Subcutaneous adipose tissue (tissue), 4 donors: ENCODE results near the gene THYN1. TPM values are rescaled to one million over a fixed set of nuclear protein-coding genes. Genes with fewer than 3 reads are reported as not detected.

Experiments used
- CTCF ChIP-seq: fragments of 450-650 bp; IDR thresholded peaks from one replicate; pipeline ENCODE4 v1.5.1; 2016; ENCODE audit warnings: low read depth, mild to moderate bottlenecking, control low read depth, antibody characterized with exemption, moderate library complexity
- total RNA-seq, 4 donors: library from RNA; depleted of rRNA; stranded (reverse); fragments of >200 nt; gene quantifications; one replicate each; pipeline ENCODE4 v1.1.0, GENCODE V29; 2016

Gene THYN1
- total RNA-seq, 4 donors from 2014 or later: 48.9 to 124 (median 56.4) TPM

- no peak for TF ChIP-seq CTCF
These were observed 28.2 kb downstream of the THYN1 start for GRCh38 chr11:134224710-134225664.

DNA sequence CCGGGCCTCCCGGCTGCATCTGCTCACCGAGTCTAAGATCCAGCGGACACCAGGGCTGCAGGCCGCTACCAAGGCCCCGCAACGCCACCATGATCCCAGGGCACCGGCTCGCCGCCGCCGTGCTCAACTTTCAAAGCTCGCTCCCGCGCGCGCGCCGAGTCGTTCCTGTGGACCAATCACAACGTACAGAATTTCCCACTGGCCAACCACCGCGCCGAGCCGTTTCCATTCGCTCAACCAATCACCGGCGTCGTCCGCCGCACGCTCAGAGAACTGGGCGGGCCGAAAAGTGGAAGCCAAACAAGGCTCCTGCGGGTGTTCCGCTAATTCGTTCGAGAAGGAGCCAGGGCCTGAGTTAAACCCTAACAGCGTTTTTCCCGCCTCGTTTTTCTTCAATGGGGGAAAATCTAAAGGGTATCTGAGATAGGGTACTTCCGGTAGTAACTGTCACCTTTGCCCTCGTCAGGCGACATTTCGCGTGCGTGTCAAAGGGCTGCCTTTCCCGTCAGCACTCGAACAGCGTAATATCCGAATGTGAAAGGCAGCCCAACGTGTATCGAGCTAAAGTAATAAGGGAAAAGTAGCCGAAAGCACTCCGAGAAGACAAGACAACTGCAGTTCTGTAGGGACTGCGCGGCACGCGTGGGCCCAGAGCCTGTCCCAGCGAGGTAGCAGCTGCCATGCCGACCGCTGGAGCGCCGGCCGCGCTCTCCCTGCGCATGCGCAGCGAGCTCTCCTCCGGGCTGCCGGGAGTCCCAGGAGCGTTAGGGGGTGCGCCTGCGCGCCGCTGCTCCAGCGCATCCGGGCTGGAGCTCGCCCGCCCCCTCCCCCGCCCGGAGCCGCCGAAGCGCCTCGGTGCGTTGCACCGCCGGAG is 29.1 kb downstream of the THYN1 start, which contains the start of the genes NCAPD3 and VPS26B:
NCAPD3 (minus strand) TSS at position 132 of the 874 bp plus-strand sequence; CDS start at position 91, 41 bp downstream.
VPS26B (plus strand) TSS at position 836 of the 874 bp plus-strand sequence. CDS start 452 bp downstream, outside the sequence.
- no peak for TF ChIP-seq CTCF

DNA sequence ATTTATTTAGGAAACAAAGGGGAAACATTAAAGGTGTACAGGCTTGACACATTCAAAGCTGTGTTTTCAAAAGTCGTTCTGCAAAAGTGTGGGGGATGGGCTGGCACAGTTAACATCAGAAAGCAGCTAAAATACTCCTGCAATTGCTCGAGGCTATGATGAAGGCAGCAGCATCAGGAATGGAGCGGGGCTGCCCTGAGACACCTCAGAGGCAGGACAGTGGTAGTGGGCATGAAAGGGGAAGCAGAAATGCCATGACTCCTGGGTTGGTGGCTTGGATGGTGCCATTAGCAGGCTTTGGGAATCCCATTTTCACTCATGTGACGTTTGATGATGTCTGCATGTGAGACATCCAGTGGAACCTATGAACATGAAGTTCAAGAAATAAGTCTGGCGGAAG is 30.0 kb downstream of the THYN1 start:
- no peak for TF ChIP-seq CTCF

- no peak for TF ChIP-seq CTCF
These were observed 36.3 kb downstream of the THYN1 start for GRCh38 chr11:134216816-134217215.

GRCh38 chr11:134215836-134216235 is 37.3 kb downstream of the THYN1 start:
- no peak for TF ChIP-seq CTCF

- TF ChIP-seq CTCF: no peak
These were observed 45.5 kb downstream of the THYN1 start for GRCh38 chr11:134207538-134208239.
